ENCODE results near the gene PPM1H.

GRCh38 chr12:62658910-62659309, 276.0 kb downstream of the PPM1H start:
- no peak for TF ChIP-seq POLR2A (IDR thresholded peaks at IDR 0.05)
- TF ChIP-seq CTCF (IDR thresholded peaks at IDR 0.05): no peak

Data from heart left ventricle (tissue), 13 donors.